Muscle layer of colon (tissue), 2 donors: Measurements from ENCODE around the gene ELOB.

ENCODE experiments used
- H3K27ac ChIP-seq: one replicate; pipeline ENCODE4 v1.7.0; 2013; ENCODE audit warnings: low read depth, mild to moderate bottlenecking, low read length, moderate library complexity
- H3K27me3 ChIP-seq, 2 donors: one replicate each; pipeline ENCODE4 v1.7.0; 2013; ENCODE audit warnings: low read length in 2 of 2, mild to moderate bottlenecking in 2 of 2; ENCODE audit not compliant: insufficient read depth in 2 of 2, control insufficient read depth in 1 of 2
- H3K36me3 ChIP-seq: one replicate; pipeline ENCODE4 v1.7.0; 2013; ENCODE audit warnings: mild to moderate bottlenecking, low read length; ENCODE audit not compliant: insufficient read depth
- H3K4me1 ChIP-seq: one replicate; pipeline ENCODE4 v1.7.0; 2013; ENCODE audit warnings: mild to moderate bottlenecking, low read length; ENCODE audit not compliant: insufficient read depth
- H3K4me3 ChIP-seq, 2 donors: one replicate each; pipeline ENCODE4 v1.7.0; 2013; ENCODE audit warnings: low read length in 2 of 2, low read depth in 1 of 2, mild to moderate bottlenecking in 1 of 2, moderate library complexity in 1 of 2
- H3K9ac ChIP-seq: one replicate; pipeline ENCODE4 v1.7.0; 2013; ENCODE audit warnings: low read length
- H3K9me3 ChIP-seq: one replicate; pipeline ENCODE4 v1.7.0; 2013; ENCODE audit warnings: mild to moderate bottlenecking, low read length
- donor health status: abdominal sarcoma.
- donor health status: Adenocarcinoma of cecum.

The ELOB gene

GRCh38 chr16:2761886-2762583 is 15.0 kb downstream of the ELOB start:
- no peak overlapping the region for H3K9ac ChIP-seq
- no peaks in the 10 kb centered on the region for H3K27me3 ChIP-seq
- H3K9me3 ChIP-seq = no peaks in the 10 kb centered on the region
- H3K4me1 ChIP-seq = peaks cover 4% of the 10 kb centered on the region
- no peak overlapping the region for H3K4me3 ChIP-seq
- no peak overlapping the region for H3K27ac ChIP-seq
- H3K36me3 ChIP-seq = peaks cover 99% of the 10 kb centered on the region

DNA sequence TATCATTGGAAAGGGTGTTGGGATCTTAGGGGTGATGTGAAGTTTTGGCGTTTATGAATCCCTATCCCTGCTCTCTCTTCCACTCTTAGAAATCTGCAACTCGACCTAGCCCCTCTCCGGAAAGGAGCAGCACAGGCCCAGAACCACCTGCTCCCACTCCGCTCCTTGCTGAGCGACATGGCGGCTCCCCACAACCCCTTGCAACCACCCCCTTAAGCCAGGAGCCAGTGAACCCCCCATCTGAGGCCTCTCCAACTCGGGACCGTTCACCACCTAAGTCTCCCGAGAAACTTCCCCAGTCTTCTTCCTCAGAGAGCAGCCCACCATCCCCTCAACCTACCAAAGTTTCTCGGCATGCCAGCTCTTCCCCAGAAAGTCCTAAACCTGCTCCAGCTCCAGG is 15.6 kb downstream of the ELOB start:
- Histone ChIP-seq H3K9me3 (no peaks in the 10 kb centered on the region), H3K36me3 (peaks cover 93% of the 10 kb centered on the region), H3K27me3 (no peaks in the 10 kb centered on the region), H3K9ac (no peak overlapping the region), H3K4me1 (peaks cover 10% of the 10 kb centered on the region), H3K27ac (no peak overlapping the region), H3K4me3 (no peak overlapping the region)

DNA sequence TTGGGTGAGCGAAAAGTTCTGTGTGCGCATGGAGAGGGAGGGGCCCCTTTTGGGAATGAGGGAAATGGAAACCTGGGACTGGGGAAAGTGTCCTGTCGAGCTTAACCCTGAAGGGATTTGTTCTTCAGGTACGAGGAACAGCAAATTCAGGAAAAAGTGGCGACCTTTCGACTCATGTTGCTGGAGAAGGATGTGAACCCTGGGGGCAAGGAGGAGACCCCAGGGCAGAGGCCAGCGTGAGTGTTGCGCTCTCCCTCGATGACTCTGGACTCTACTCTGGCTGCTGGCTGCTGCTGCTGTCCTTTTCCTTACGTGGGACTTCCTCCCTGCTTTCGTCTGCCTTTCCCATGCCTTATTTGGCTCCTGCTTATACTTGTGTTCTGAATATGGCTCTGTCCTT is 19.7 kb downstream of the ELOB start:
- Histone ChIP-seq H3K9me3 (no peaks in the 10 kb centered on the region), H3K4me1 (peaks cover 32% of the 10 kb centered on the region), H3K9ac (no peak overlapping the region), H3K27me3 (no peaks in the 10 kb centered on the region), H3K27ac (no peak overlapping the region), H3K4me3 (no peak overlapping the region), H3K36me3 (peaks cover 57% of the 10 kb centered on the region)

GRCh38 chr16:2756288-2757015 is 20.6 kb downstream of the ELOB start:
- Histone ChIP-seq H3K36me3 (peaks cover 48% of the 10 kb centered on the region), H3K9me3 (no peaks in the 10 kb centered on the region), H3K4me1 (peaks cover 36% of the 10 kb centered on the region), H3K4me3 (no peak overlapping the region), H3K9ac (no peak overlapping the region), H3K27ac (no peak overlapping the region), H3K27me3 (no peaks in the 10 kb centered on the region)

DNA sequence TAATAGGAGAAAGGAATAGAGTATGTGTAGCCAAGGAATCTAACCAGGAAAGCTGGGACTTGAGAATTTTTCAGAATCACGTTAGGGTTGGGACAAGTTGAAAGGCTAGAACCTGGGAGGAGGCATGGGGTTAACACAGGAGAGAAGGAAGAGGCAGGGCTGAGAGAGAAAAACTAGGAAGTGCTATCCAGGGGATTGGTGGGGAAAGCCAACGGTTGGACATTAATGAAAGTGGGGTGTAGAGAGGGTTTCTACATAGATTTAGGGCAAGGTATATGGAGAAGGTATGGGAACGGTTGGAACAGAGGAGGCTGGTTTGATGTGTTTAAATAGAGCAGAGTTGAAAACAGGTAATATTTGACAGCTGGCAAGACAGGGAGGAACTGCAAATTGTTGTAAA is 21.9 kb downstream of the ELOB start:
- Histone ChIP-seq H3K27me3 (no peaks in the 10 kb centered on the region), H3K9ac (peak overlapping the region; percentile 86)

GRCh38 chr16:2753733-2754020 is 23.4 kb downstream of the ELOB start:
- peaks cover 36% of the 10 kb centered on the region for H3K4me1 ChIP-seq
- H3K27ac ChIP-seq = peak overlapping the region; percentile 90
- peak overlapping the region; percentile 76 to 84 for H3K4me3 ChIP-seq
- H3K9me3 ChIP-seq = no peaks in the 10 kb centered on the region
- H3K27me3 ChIP-seq = no peaks in the 10 kb centered on the region
- H3K36me3 ChIP-seq = peaks cover 20% of the 10 kb centered on the region
- H3K9ac ChIP-seq = peak overlapping the region; percentile 86

More for the DNA sequence above, 21.9 kb downstream of the ELOB start:
- peak overlapping the region; percentile 12 to 76 for H3K4me3 ChIP-seq
- H3K27ac ChIP-seq = no peak overlapping the region
- peaks cover 35% of the 10 kb centered on the region for H3K36me3 ChIP-seq
- no peaks in the 10 kb centered on the region for H3K9me3 ChIP-seq
- peaks cover 36% of the 10 kb centered on the region for H3K4me1 ChIP-seq

DNA sequence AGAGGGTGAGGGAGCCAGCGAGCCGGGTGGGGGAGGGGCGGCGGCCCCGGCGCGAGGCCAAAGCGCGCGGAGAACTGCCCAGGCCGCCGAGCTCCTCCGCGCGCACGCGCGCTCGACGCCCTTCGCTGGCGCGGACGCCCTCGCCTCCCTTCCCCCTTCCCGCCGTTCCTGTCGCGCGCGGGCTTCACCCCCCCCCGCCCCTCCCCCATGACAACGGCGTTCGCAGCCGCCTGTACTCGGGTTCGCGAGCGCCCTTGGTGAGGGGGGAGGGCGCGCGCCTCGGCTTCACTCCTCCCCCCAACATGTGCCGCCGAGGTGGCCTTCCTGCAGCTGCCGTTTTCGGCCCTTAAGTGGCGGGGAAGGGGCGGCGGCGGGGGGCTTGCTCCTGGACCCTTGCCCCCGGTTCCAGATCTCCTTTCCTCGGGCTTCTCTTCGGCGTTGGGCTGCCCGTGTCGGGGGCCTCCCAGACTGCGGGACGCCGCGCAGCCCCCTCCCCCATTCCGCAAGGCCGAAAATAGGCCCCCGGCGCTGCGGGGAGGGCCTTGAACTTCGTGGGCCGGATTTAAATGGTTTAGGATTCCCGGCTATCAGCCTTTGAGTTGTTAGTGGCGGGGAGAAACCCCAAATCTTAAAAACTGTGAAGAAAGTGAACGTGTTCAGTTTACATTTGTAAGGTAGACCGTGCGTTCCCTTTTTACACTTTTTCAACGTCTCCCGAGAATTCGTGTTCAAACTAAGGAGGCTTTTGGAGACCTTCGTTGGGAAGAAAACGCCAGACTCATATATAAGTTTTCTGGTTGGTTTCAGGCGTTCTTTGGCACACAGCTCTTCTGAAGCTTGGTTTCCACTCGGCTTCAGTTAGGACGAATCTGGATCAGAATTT is 24.0 kb downstream of the ELOB start:
- H3K9me3 ChIP-seq = no peaks in the 10 kb centered on the region
- H3K36me3 ChIP-seq = peaks cover 14% of the 10 kb centered on the region
- peaks cover 36% of the 10 kb centered on the region for H3K4me1 ChIP-seq
- peak overlapping the region; percentile 76 to 84 for H3K4me3 ChIP-seq
- no peaks in the 10 kb centered on the region for H3K27me3 ChIP-seq
- H3K9ac ChIP-seq = peak overlapping the region; percentile 86
- H3K27ac ChIP-seq = peak overlapping the region; percentile 91

DNA sequence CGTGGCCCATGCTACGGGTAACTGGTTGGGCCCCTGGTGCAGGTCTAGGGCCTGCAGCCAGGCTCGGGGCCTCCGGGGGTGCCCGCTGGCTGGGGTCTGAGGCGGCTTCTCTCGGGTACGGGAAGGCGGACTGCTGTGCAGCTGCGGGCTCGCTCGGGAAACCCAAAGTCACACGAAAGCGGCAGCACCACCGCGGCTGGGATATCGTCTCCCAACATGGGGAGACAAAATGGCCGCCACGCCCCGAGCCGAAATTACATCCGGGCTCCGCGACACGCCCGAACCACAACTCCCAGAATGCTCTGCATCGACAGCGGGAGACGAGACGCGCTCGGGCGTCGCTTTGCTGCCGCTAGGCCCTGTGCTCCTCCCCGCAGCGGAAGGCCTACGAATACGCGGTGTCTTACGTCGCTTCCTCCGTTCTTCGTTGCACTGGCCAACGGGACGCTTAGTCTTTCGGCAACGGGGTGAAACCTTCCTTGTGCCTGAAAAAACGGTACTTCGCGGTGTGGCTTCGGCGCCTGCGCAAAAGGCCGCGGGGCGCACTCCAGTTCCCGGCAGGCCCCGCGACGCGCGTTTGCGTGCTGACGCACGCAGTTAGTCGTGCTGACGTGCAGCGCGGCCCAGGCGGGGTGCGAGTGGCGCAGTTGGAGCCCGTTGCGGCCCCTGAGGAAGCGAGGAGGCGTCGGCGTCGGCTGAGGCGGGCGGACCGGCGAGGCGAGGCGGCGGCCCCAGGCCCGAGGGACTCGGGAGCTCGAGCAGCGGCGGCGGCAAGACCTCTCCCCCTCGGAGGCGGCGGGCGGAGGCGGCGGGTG is 24.8 kb downstream of the ELOB start, which contains the start of gene SRRM2:
TSS of gene SRRM2 (plus strand) at position 604 of the 815 bp plus-strand sequence. CDS start 3,727 bp downstream, outside the sequence.
- Histone ChIP-seq H3K9me3 (no peaks in the 10 kb centered on the region), H3K4me1 (peaks cover 34% of the 10 kb centered on the region), H3K9ac (peak within 1 kb of the TSS; percentile 86)

GRCh38 chr16:2751577-2752034 is 25.5 kb downstream of the ELOB start:
- peaks cover 28% of the 10 kb centered on the region for H3K4me1 ChIP-seq
- peak overlapping the region; percentile 36 for H3K9ac ChIP-seq

More for the DNA sequence above, 24.8 kb downstream of the ELOB start, which contains the start of gene SRRM2:
- peak within 1 kb of the TSS; percentile 91 for H3K27ac ChIP-seq
- H3K27me3 ChIP-seq = no peaks in the 10 kb centered on the region
- peaks cover 6% of the 10 kb centered on the region for H3K36me3 ChIP-seq
- H3K4me3 ChIP-seq = peak within 1 kb of the TSS; percentile 76 to 84

GRCh38 chr16:2749936-2750335 is 27.1 kb downstream of the ELOB start:
- no peak overlapping the region for H3K9ac ChIP-seq
- no peaks in the 10 kb centered on the region for H3K36me3 ChIP-seq
- H3K27ac ChIP-seq = no peak overlapping the region
- H3K4me3 ChIP-seq = no peak overlapping the region
- no peaks in the 10 kb centered on the region for H3K27me3 ChIP-seq
- H3K9me3 ChIP-seq = no peaks in the 10 kb centered on the region
- peaks cover 11% of the 10 kb centered on the region for H3K4me1 ChIP-seq

More at GRCh38 chr16:2751577-2752034, 25.5 kb downstream of the ELOB start:
- Histone ChIP-seq H3K27ac (peak overlapping the region; percentile 91), H3K4me3 (peak overlapping the region; percentile 36 to 76), H3K27me3 (no peaks in the 10 kb centered on the region), H3K36me3 (peaks cover 4% of the 10 kb centered on the region), H3K9me3 (no peaks in the 10 kb centered on the region)
